Keratinocyte (primary cell): Measurements from ENCODE around the gene NCOA4. TPM values are rescaled to one million over a fixed set of nuclear protein-coding genes. Genes with fewer than 3 reads are reported as not detected.
"Not testable (repeated sequence)": the region's sequence is repeated elsewhere in the genome, so short reads cannot be mapped to it uniquely, and the experiment has no call there.

ENCODE experiments used
- DNase-seq: peaks from one replicate; pipeline ENCODE4 v3.0.0-alpha.2; 2011; ENCODE audit warnings: low read depth, missing footprints, low spot score
- FAIRE-seq: peaks from 2 replicates; lab custom pipeline; 2011; peaks lifted over from hg19 to GRCh38; lab: Jason Lieb, UNC
- H2AFZ ChIP-seq: 2 replicates; pipeline ENCODE4 v1.6.0; 2012; ENCODE audit warnings: low read length, control low read depth, inconsistent platforms; ENCODE audit not compliant: control insufficient read depth
- H3K27ac ChIP-seq: 2 replicates; pipeline ENCODE4 v1.5.1; 2011; ENCODE audit warnings: low read length; ENCODE audit not compliant: control insufficient read depth, insufficient read depth
- H3K27me3 ChIP-seq: 3 replicates; pipeline ENCODE4 v1.6.0; 2011; ENCODE audit warnings: low read length; ENCODE audit not compliant: control insufficient read depth, insufficient read depth; ENCODE audit errors: extremely low read depth
- H3K36me3 ChIP-seq, 2 experiments: 2 replicates in 1 of 2; 3 replicates in 1 of 2; pipeline ENCODE4 v1.5.1; 2011; ENCODE audit warnings: low read length in 2 of 2, mild to moderate bottlenecking in 1 of 2; ENCODE audit not compliant: control insufficient read depth in 2 of 2, insufficient read depth in 2 of 2; ENCODE audit errors: extremely low read depth in 1 of 2
- H3K4me1 ChIP-seq: 3 replicates; pipeline ENCODE4 v1.5.1; 2011; ENCODE audit warnings: low read length; ENCODE audit not compliant: control insufficient read depth, insufficient read depth; ENCODE audit errors: extremely low read depth
- H3K4me2 ChIP-seq: 3 replicates; pipeline ENCODE4 v1.6.0; 2011; ENCODE audit warnings: low read depth, low read length; ENCODE audit not compliant: control insufficient read depth, insufficient read depth; ENCODE audit errors: extremely low read depth
- H3K4me3 ChIP-seq, 3 experiments: fragments of 200-600 bp in 1 of 3; sonication (generic) in 1 of 3; 2 replicates in 2 of 3; 3 replicates in 1 of 3; pipeline ENCODE4 v1.5.1; 2011 to 2016; ENCODE audit warnings: low read length in 3 of 3, mild to moderate bottlenecking in 3 of 3, control low read depth in 2 of 3, inconsistent platforms in 1 of 3, low read depth in 1 of 3, mixed read lengths in 1 of 3, mixed run types in 1 of 3, moderate library complexity in 1 of 3; ENCODE audit not compliant: control insufficient read depth in 2 of 3, insufficient read depth in 2 of 3; ENCODE audit errors: extremely low read depth in 1 of 3
- H3K79me2 ChIP-seq: 2 replicates; pipeline ENCODE4 v1.6.0; 2012; ENCODE audit warnings: low read length; ENCODE audit not compliant: control insufficient read depth, insufficient read depth
- H3K9ac ChIP-seq: 3 replicates; pipeline ENCODE4 v1.6.0; 2011; ENCODE audit warnings: low read length; ENCODE audit not compliant: control insufficient read depth, insufficient read depth; ENCODE audit errors: extremely low read depth
- H3K9me1 ChIP-seq: 3 replicates; pipeline ENCODE4 v1.6.0; 2011; ENCODE audit warnings: low read length; ENCODE audit not compliant: control insufficient read depth, insufficient read depth; ENCODE audit errors: extremely low read depth
- H3K9me3 ChIP-seq: 2 replicates; pipeline ENCODE4 v1.5.1; 2012; ENCODE audit warnings: low read depth, low read length; ENCODE audit not compliant: control insufficient read depth
- H4K20me1 ChIP-seq: 3 replicates; pipeline ENCODE4 v1.6.0; 2011; ENCODE audit warnings: low read length; ENCODE audit not compliant: control insufficient read depth, insufficient read depth; ENCODE audit errors: extremely low read depth
- CTCF ChIP-seq, 3 experiments: IDR thresholded peaks in 1 of 3; conservative IDR thresholded peaks in 1 of 3; optimal IDR thresholded peaks in 1 of 3; 2 replicates in 2 of 3; 3 replicates in 1 of 3; pipeline versions ENCODE3 to v1.5.1; 2011; ENCODE audit warnings: low read length in 3 of 3, mild to moderate bottlenecking in 3 of 3, moderate library complexity in 2 of 3, control low read depth in 1 of 3, inconsistent platforms in 1 of 3; ENCODE audit not compliant: insufficient read depth in 2 of 3; ENCODE audit errors: extremely low read depth in 1 of 3
- EZH2 ChIP-seq: IDR thresholded peaks from one replicate; pipeline ENCODE4 v1.6.1; 2012; ENCODE audit warnings: inconsistent platforms, mild to moderate bottlenecking, low read length, moderate library complexity
- dilution Hi-C: fragments of 300-500 bp; cut with MboI; formaldehyde crosslinking; loops from one replicate; pipeline ENCODE4 v1.7.0; 2020; ENCODE audit warnings: low sequenced_read_pairs; ENCODE audit not compliant: extremely low pct_ligation_motif_present
- polyA plus RNA-seq, 5 experiments: library from polyadenylated mRNA; depleted of rRNA in 3 of 5; stranded (reverse) in 3 of 5; stranded (forward) in 1 of 5; unstranded in 1 of 5; fragments of >200 nt; gene quantifications; 1 replicate in 1 of 5; 2 replicates in 3 of 5; 3 replicates in 1 of 5; pipeline versions ENCODE4 v1.2.1 to v1.2.3, GENCODE V29; 2011 to 2012; ENCODE audit warnings: missing spikeins in 2 of 5, low read depth in 1 of 5, low replicate concordance in 1 of 5

NCOA4 gene
- polyA plus RNA-seq, 1 donor (not counting 4 experiments of a cell fraction or from before 2014, with no cell fraction given), result 179 TPM

- H3K36me3 ChIP-seq, result no peaks in the 10 kb centered on the region
- FAIRE-seq (no peak), DNase-seq (no peak)
- dilution Hi-C loops, result no loop called here
- TF ChIP-seq EZH2 (no peak), CTCF (optimal IDR thresholded peaks at IDR 0.05 in 1 of 3, IDR thresholded peaks at IDR 0.05 in 1 of 3, conservative IDR thresholded peaks at IDR 0.05 in 1 of 3; ENCODE audit: extremely low read depth in 1 of 3, insufficient read depth in 2 of 3, low read length in 3 of 3) (no peak)
- H3K27ac ChIP-seq, result no peak overlapping the region
- no peak overlapping the region for H3K9ac ChIP-seq
- H3K27me3 ChIP-seq, result no peaks in the 10 kb centered on the region
- no peaks in the 10 kb centered on the region for H3K9me1 ChIP-seq
- H3K79me2 ChIP-seq, result no peaks in the 10 kb centered on the region
- no peak overlapping the region for H3K4me2 ChIP-seq
- H3K4me1 ChIP-seq, result no peaks in the 10 kb centered on the region
- no peaks in the 10 kb centered on the region for H4K20me1 ChIP-seq
- no peak overlapping the region for H2AFZ ChIP-seq
- H3K4me3 ChIP-seq, result no peak overlapping the region
- H3K9me3 ChIP-seq, result no peaks in the 10 kb centered on the region
Observed at GRCh38 chr10:46062723-46063428, 32.5 kb upstream of the NCOA4 start.

- H3K79me2 ChIP-seq, result no peaks in the 10 kb centered on the region
- H3K27me3 ChIP-seq, result no peaks in the 10 kb centered on the region
- H3K27ac ChIP-seq, result no peak overlapping the region
- H3K4me1 ChIP-seq, result no peaks in the 10 kb centered on the region
- no peaks in the 10 kb centered on the region for H3K36me3 ChIP-seq
- no peaks in the 10 kb centered on the region for H4K20me1 ChIP-seq
- dilution Hi-C loops, result no loop called here
- TF ChIP-seq EZH2 (no peak), CTCF (optimal IDR thresholded peaks at IDR 0.05 in 1 of 3, IDR thresholded peaks at IDR 0.05 in 1 of 3, conservative IDR thresholded peaks at IDR 0.05 in 1 of 3; ENCODE audit: extremely low read depth in 1 of 3, insufficient read depth in 2 of 3, low read length in 3 of 3) (no peak)
- DNase-seq (no peak), FAIRE-seq (no peak)
- no peak overlapping the region for H3K9ac ChIP-seq
- no peaks in the 10 kb centered on the region for H3K9me3 ChIP-seq
- H3K9me1 ChIP-seq, result no peaks in the 10 kb centered on the region
- no peak overlapping the region for H3K4me3 ChIP-seq
- H2AFZ ChIP-seq, result no peak overlapping the region
- H3K4me2 ChIP-seq, result no peak overlapping the region
Observed at GRCh38 chr10:46060706-46061105, 30.3 kb upstream of the NCOA4 start.

GRCh38 chr10:46057927-46058326 is 27.5 kb upstream of the NCOA4 start:
- FAIRE-seq, H3K27me3 ChIP-seq, DNase-seq, H2AFZ ChIP-seq, H3K9me1 ChIP-seq, H3K36me3 ChIP-seq, H3K4me1 ChIP-seq, H4K20me1 ChIP-seq, dilution Hi-C loops, H3K9ac ChIP-seq, H3K4me2 ChIP-seq, H3K9me3 ChIP-seq, H3K4me3 ChIP-seq, H3K27ac ChIP-seq, H3K79me2 ChIP-seq: not testable (repeated sequence)
